ENCODE measurements around the gene SEMA3A.

- TF ChIP-seq CTCF (IDR thresholded peaks at IDR 0.05) (no peak), POLR2AphosphoS5 (IDR thresholded peaks at IDR 0.05) (no peak), POLR2A (IDR thresholded peaks at IDR 0.05; ENCODE audit: low read depth) (no peak), EP300 (IDR thresholded peaks at IDR 0.05) (no peak)
These were observed 39.4 kb downstream of the SEMA3A start for GRCh38 chr7:84154991-84155781.
